A549 (cell line): ENCODE data around the gene FLVCR2. TPM values are rescaled to one million over a fixed set of nuclear protein-coding genes. Genes with fewer than 3 reads are reported as not detected.
A peak's percentile ranks its signal among the peaks of the same experiment; 100 is the strongest.

Source experiments
- ATAC-seq, 2 experiments: fragments of 200-7000 bp in 1 of 2; fragments of >200 bp in 1 of 2; cut with Nextera tagmentation in 1 of 2; cut with Tn5 transposase in 1 of 2; 3 replicates each; pipeline versions ENCODE4 v1.8.0 to v1.9.1; 2018 to 2020; ENCODE audit warnings: mild to moderate bottlenecking in 1 of 2, moderate library complexity in 1 of 2
- CTCF ChIA-PET: fragments of 300-600 bp; sonication (Branson Sonifier 250); formaldehyde crosslinking; extraction: SDS; loops from one replicate; lab custom pipeline; 2021; ENCODE audit warnings: antibody characterized with exemption, inconsistent platforms; lab: Yijun Ruan, JAX
- POLR2A ChIA-PET: fragments of 350-600 bp; formaldehyde crosslinking; extraction: SDS; loops from one replicate; lab custom pipeline; 2021; ENCODE audit warnings: antibody characterized with exemption, inconsistent platforms; lab: Yijun Ruan, JAX
- DNase-seq, 2 experiments: peaks; one replicate each; pipeline versions ENCODE4 v3.0.0 to v3.0.0-alpha.2; 2011 to 2016; ENCODE audit warnings: low read depth in 1 of 2, low spot score in 1 of 2
- FAIRE-seq: peaks from 2 replicates; lab custom pipeline; 2011; peaks lifted over from hg19 to GRCh38; lab: Jason Lieb, UNC
- H3K27ac ChIP-seq, 2 experiments: fragments of >200 bp; sonication (Bioruptor Twin); formaldehyde crosslinking; 3 replicates each; pipeline ENCODE4 v1.5.1; 2016 to 2017
- H3K4me1 ChIP-seq: fragments of >200 bp; sonication (Bioruptor Twin); formaldehyde crosslinking; 3 replicates; pipeline ENCODE4 v1.6.1; 2016
- H3K4me2 ChIP-seq: fragments of >200 bp; sonication (Bioruptor Twin); formaldehyde crosslinking; 3 replicates; pipeline ENCODE4 v1.6.1; 2016
- H3K4me3 ChIP-seq: fragments of >200 bp; sonication (Bioruptor Twin); formaldehyde crosslinking; 3 replicates; pipeline ENCODE4 v1.5.1; 2016
- H3K9me3 ChIP-seq: fragments of >200 bp; sonication (Bioruptor Twin); formaldehyde crosslinking; 3 replicates; pipeline ENCODE4 v1.6.1; 2016
- BHLHE40 ChIP-seq: IDR thresholded peaks from 2 replicates; pipeline ENCODE4 v1.6.1; 2012; ENCODE audit warnings: low read depth, low read length, inconsistent platforms
- CEBPB ChIP-seq, 2 experiments: fragments of >200 bp in 1 of 2; sonication (Bioruptor Twin) in 1 of 2; formaldehyde crosslinking in 1 of 2; IDR thresholded peaks; 2 replicates each; pipeline ENCODE4 v1.6.1; 2012 to 2016
- CTCF ChIP-seq: fragments of >200 bp; sonication (Bioruptor Twin); formaldehyde crosslinking; IDR thresholded peaks from 3 replicates; pipeline ENCODE4 v1.5.1; 2016
- EHMT2 ChIP-seq: fragments of 200-600 bp; sonication (generic); IDR thresholded peaks from 2 replicates; pipeline ENCODE4 v1.6.1; 2016; ENCODE audit warnings: antibody characterized with exemption, low read depth, mild to moderate bottlenecking, moderate library complexity
- ESRRA ChIP-seq: fragments of 150-350 bp; IDR thresholded peaks from 2 replicates; pipeline ENCODE4 v1.6.1; 2014; ENCODE audit warnings: mild to moderate bottlenecking, low read length, borderline replicate concordance
- HEYL ChIP-seq: fragments of 250-450 bp; sonication (Bioruptor Pico); IDR thresholded peaks from 2 replicates; pipeline ENCODE4 v1.8.0; 2021; ENCODE audit warnings: mild to moderate bottlenecking, moderate library complexity
- JUN ChIP-seq, 2 experiments: fragments of >200 bp; sonication (Bioruptor Twin); formaldehyde crosslinking; IDR thresholded peaks; 2 replicates in 1 of 2; 3 replicates in 1 of 2; pipeline ENCODE4 v1.6.1; 2016 to 2017
- JUNB ChIP-seq: fragments of >200 bp; sonication (Bioruptor Twin); formaldehyde crosslinking; IDR thresholded peaks from 2 replicates; pipeline ENCODE4 v1.6.1; 2016
- MAFK ChIP-seq: fragments of 450-650 bp; IDR thresholded peaks from 2 replicates; pipeline ENCODE4 v1.6.1; 2014; ENCODE audit not compliant: partially characterized antibody
- MYC ChIP-seq: IDR thresholded peaks from 2 replicates; pipeline ENCODE4 v1.6.1; 2012; ENCODE audit warnings: mild to moderate bottlenecking, inconsistent platforms, low read length, improper control_type of control experiment, borderline replicate concordance
- RCOR1 ChIP-seq: fragments of 150-350 bp; IDR thresholded peaks from 2 replicates; pipeline ENCODE4 v1.6.1; 2014; ENCODE audit warnings: antibody characterized with exemption, low read length, low read depth
- SMC3 ChIP-seq: fragments of >200 bp; sonication (Bioruptor Twin); formaldehyde crosslinking; IDR thresholded peaks from 3 replicates; pipeline ENCODE4 v1.6.1; 2018; ENCODE audit warnings: inconsistent platforms
- SREBF2 ChIP-seq: fragments of 450-650 bp; IDR thresholded peaks from 2 replicates; pipeline ENCODE4 v1.6.1; 2014; ENCODE audit warnings: mild to moderate bottlenecking, moderate library complexity
- TFCP2L1 ChIP-seq: fragments of 250-450 bp; sonication (Bioruptor Pico); IDR thresholded peaks from 2 replicates; pipeline ENCODE4 v1.5.0; 2021; ENCODE audit warnings: mild to moderate bottlenecking
- ZC3H11A ChIP-seq: fragments of 450-650 bp; IDR thresholded peaks from 2 replicates; pipeline ENCODE4 v1.6.1; 2014; ENCODE audit warnings: antibody characterized with exemption, mild to moderate bottlenecking
- ZFP36 ChIP-seq: fragments of 450-650 bp; IDR thresholded peaks from 2 replicates; pipeline ENCODE4 v1.6.1; 2014; ENCODE audit warnings: borderline replicate concordance; ENCODE audit not compliant: partially characterized antibody
- WGBS: methylation state at CpG from one replicate; pipeline ENCODE4 v1.1.6; 2017; ENCODE audit errors: missing lambda C conversion rate; 5-methylcytosine and 5-hydroxymethylcytosine counted together
- polyA plus RNA-seq, 4 experiments: library from polyadenylated mRNA; depleted of rRNA in 3 of 4; stranded (reverse); fragments of >200 nt; fragmentation: RNase III in 1 of 4; extraction: RNeasy Plus Mini Kit Qiagen cat#74134 plus additional on column Dnase treatment in 1 of 4; gene quantifications; 2 replicates in 3 of 4; 3 replicates in 1 of 4; pipeline ENCODE4 v1.2.3, GENCODE V29; 2011 to 2017
- TF ChIP-seq, protein P1 (sequence below): IDR thresholded peaks from 2 replicates; pipeline ENCODE4 v1.6.1; 2012; ENCODE audit warnings: low read depth, borderline replicate concordance
- TF ChIP-seq, protein P2 (sequence below): fragments of >200 bp; sonication (Bioruptor Twin); formaldehyde crosslinking; IDR thresholded peaks from 3 replicates; pipeline ENCODE4 v1.6.1; 2016
- TF ChIP-seq, protein P3 (sequence below): fragments of 200-600 bp; sonication (generic); IDR thresholded peaks from 2 replicates; pipeline ENCODE4 v1.6.1; 2016; ENCODE audit warnings: antibody characterized with exemption, mild to moderate bottlenecking, moderate library complexity

The FLVCR2 gene
- polyA plus RNA-seq, 2 of the 4 experiments (the other 2 are of a cell fraction): 3.8 to 3.9 TPM

DNA sequence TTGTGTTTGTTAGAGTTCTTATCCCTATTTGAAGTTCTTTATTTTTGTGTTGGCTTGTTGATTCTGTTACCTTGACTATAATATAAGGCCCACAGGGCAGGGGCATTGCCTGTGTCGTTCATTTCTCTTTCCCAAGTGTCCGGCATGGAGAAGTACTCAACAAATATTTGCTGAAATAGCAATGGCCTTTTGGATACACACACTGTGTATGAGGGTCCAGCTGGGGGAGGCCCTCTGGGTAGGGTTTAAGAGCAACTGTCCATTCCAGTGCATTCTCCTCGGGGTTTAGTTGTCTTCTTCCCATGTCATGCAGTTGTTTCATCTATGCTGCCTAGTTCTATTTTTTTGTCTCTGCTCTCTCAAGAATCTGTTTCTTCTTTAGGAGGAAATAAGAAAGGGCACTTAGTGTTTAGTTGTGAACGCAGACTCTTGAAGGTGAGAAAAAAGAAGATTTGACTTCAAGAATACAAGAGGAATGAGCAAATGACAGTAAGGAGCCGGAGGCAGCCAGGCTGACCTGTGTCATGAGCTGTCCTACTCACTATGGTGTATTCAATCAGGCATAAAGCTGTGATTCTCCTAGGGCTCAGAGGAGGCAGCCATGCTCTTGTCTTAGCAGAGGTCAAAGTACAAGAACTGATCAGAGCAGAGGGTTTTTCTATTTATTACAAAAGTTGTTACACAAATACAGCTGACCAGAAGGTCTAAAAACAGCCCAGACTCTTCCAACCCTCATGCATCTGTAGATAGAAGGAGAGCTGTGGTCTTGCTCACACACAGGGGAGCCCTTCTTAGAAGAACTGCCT, 72.0 kb downstream of the FLVCR2 start:
- POLR2A ChIA-PET: no interaction called here

More for the DNA sequence above, 72.0 kb downstream of the FLVCR2 start:
- TF ChIP-seq MYC: no peak
- no peak for TF ChIP-seq ESRRA
- TF ChIP-seq ZC3H11A: no peak
- no peak for TF ChIP-seq JUNB
- TF ChIP-seq, protein P1, sequence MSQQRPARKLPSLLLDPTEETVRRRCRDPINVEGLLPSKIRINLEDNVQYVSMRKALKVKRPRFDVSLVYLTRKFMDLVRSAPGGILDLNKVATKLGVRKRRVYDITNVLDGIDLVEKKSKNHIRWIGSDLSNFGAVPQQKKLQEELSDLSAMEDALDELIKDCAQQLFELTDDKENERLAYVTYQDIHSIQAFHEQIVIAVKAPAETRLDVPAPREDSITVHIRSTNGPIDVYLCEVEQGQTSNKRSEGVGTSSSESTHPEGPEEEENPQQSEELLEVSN: no peak
- TF ChIP-seq JUN (IDR thresholded peaks at IDR 0.05): no peak
- no peak for TF ChIP-seq SMC3
- TF ChIP-seq MAFK: no peak
- TF ChIP-seq RCOR1: no peak
- no peak for TF ChIP-seq SREBF2
- TF ChIP-seq ZFP36: no peak
- TF ChIP-seq, protein P2, sequence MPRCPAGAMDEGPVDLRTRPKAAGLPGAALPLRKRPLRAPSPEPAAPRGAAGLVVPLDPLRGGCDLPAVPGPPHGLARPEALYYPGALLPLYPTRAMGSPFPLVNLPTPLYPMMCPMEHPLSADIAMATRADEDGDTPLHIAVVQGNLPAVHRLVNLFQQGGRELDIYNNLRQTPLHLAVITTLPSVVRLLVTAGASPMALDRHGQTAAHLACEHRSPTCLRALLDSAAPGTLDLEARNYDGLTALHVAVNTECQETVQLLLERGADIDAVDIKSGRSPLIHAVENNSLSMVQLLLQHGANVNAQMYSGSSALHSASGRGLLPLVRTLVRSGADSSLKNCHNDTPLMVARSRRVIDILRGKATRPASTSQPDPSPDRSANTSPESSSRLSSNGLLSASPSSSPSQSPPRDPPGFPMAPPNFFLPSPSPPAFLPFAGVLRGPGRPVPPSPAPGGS: no peak
- TF ChIP-seq EHMT2: no peak
- no peak for TF ChIP-seq HEYL (CRISPR knock-in tag)
- TF ChIP-seq TFCP2L1 (CRISPR knock-in tag): no peak
- no peak for TF ChIP-seq CEBPB (IDR thresholded peaks at IDR 0.05)
- TF ChIP-seq CTCF: no peak
- TF ChIP-seq, protein P3, sequence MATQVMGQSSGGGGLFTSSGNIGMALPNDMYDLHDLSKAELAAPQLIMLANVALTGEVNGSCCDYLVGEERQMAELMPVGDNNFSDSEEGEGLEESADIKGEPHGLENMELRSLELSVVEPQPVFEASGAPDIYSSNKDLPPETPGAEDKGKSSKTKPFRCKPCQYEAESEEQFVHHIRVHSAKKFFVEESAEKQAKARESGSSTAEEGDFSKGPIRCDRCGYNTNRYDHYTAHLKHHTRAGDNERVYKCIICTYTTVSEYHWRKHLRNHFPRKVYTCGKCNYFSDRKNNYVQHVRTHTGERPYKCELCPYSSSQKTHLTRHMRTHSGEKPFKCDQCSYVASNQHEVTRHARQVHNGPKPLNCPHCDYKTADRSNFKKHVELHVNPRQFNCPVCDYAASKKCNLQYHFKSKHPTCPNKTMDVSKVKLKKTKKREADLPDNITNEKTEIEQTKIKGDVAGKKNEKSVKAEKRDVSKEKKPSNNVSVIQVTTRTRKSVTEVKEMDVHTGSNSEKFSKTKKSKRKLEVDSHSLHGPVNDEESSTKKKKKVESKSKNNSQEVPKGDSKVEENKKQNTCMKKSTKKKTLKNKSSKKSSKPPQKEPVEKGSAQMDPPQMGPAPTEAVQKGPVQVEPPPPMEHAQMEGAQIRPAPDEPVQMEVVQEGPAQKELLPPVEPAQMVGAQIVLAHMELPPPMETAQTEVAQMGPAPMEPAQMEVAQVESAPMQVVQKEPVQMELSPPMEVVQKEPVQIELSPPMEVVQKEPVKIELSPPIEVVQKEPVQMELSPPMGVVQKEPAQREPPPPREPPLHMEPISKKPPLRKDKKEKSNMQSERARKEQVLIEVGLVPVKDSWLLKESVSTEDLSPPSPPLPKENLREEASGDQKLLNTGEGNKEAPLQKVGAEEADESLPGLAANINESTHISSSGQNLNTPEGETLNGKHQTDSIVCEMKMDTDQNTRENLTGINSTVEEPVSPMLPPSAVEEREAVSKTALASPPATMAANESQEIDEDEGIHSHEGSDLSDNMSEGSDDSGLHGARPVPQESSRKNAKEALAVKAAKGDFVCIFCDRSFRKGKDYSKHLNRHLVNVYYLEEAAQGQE: no peak
- no peak for TF ChIP-seq BHLHE40
- CTCF ChIA-PET: interaction anchor here (1.1 to 13.9 kb wide), 4 partner anchors 15 to 343 kb away, joined by 4 to 546 read pairs (median 44); partner anchors contain the start of gene FLVCR2
- no peak for FAIRE-seq
- H3K27ac ChIP-seq: peak overlapping the region; percentile 73 to 84; a peak in 4 of 6 replicates
- no peak for ATAC-seq
- no peak for DNase-seq
- H3K4me2 ChIP-seq: no peak overlapping the region
- WGBS: 89% methylated on average over 5 of the region's 5 CpGs
- no peaks in the 10 kb centered on the region for H3K9me3 ChIP-seq
- H3K4me3 ChIP-seq: no peak overlapping the region
- peaks cover 52% of the 10 kb centered on the region for H3K4me1 ChIP-seq
